Hematopoietic multipotent progenitor cell treated with erythropoietin and hydrocortisone succinate and interleukin-3 and kit ligand, for 6 days (in vitro differentiated cells): ENCODE data around the gene MAN1C1.
"Not testable (repeated sequence)": the region's sequence is repeated elsewhere in the genome, so short reads cannot be mapped to it uniquely, and the experiment has no call there.

Source experiments
- DNase-seq: peaks from one replicate; pipeline ENCODE4 v3.0.0-alpha.2; 2015

MAN1C1 gene

DNA sequence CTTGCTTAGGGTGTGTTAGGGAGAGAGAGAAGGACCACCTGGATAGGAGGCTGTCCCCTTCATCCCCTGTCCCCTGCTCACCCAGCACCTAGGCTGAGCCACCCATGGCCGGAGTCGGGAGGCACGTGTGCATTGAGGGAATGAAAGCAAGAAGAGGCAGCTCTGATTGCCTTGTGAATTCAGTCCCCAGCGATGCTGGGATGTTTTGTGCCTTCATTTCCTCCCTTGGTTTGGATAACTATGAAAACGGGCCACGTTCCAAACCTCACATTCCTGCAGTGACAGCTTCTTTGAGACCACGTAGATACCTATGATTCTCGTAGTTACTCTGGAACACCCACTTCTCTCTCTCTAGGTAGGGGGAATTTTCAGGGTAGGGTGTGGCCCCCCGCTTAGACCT lies 67.1 kb downstream of the MAN1C1 start:
- DNase-seq: no peak

GRCh38 chr1:25684216-25684965 lies 67.8 kb downstream of the MAN1C1 start:
- DNase-seq: no peak

DNA sequence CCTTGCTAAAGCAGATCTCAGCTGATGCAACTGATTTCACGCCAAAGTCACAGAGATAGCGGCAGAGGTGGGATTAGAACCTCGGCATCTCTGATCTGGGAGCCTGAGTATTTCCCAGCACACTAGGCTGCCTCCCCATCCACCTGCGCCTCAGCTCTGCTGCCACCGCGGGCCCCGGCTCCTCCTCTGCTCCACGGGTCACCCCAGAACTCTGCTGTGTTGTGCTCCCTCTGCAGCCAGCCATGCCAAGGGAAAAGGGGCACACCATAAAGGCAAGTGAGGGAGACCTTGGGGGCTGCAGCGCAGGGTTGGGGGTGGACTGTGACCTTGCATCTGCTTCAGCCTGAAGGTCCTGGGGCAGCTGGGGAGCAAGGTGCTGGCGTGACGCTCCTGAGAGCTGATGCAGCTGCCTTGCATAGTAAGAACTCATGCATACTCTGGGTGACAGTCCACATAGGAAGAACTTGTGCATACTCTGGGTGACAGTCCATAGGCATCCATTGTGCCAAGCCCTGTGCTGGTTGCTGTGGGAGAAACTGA lies 68.7 kb downstream of the MAN1C1 start:
- DNase-seq: no peak

- no peak for DNase-seq
These were observed 69.5 kb downstream of the MAN1C1 start for GRCh38 chr1:25685938-25686665.

DNA sequence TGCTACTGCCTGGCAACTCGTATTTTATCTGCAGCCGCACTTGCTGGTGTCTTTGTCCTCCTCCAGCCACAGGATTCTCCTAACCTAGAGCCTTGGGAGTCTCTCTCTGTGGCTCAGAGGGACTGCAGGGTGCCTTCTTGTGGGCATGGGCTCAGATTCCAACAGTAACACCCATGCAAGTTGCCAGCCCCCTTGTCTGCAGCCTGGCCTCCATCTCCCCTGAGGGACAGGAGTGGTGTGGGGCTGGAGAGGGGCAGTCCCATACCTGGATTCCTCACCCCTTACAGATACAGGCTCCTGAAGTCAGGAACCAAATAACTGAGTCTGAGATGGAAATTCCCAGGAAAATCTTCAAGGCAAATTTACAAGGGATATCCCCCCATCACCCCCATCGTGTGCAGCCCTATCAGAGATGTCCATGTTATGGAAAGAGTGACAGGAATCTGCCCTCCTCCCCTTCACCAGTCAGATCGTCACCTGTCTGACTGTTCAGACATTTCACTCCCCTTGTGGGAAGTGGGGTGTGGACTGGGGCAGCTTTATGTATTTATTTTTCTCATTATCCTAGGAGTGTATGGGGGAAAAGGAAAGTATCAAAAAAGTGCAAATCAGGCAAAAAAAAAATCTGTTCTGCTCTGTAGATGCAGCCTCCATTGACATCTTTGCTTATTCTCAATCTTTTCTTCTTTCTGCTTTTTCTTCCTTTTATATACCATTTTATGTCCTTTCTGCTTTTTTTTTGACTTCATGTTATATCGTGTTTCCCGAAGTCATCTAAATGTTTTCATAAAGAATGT lies 70.8 kb downstream of the MAN1C1 start:
- no peak for DNase-seq

DNA sequence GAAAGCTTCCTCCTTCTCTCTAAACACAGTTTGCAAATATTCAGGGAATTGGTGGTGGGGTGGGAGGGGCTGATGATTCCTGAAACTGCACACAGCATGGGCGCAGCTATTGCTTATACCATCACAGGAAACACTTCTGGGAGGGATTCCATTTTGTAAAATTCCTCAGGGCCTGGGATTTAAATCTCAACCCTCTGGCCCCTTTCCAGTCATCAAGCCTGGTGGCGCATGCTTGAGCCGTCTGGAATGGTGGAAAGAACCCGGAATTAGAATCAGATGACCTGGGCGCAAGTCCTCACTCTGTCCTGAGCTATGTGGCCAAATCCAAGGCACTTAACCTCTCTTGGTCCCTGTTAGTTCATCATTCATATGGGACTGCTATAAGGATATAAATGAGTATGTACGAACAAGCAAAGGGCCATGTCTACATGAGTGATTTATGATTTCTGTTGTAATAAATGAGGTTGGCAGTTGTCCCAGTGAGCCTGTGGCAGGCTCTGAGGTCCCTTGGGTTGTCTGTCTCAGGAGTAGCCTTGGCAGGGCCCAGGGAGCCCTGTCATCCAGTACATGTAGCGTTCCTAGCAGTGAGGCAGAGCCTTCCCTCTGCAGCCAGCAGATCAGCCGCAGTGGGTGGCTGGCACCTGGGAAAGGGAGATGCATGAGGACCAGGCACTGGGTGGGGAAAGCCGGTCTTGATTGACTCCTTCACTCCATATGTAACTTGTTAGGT lies 72.0 kb downstream of the MAN1C1 start:
- no peak for DNase-seq

DNA sequence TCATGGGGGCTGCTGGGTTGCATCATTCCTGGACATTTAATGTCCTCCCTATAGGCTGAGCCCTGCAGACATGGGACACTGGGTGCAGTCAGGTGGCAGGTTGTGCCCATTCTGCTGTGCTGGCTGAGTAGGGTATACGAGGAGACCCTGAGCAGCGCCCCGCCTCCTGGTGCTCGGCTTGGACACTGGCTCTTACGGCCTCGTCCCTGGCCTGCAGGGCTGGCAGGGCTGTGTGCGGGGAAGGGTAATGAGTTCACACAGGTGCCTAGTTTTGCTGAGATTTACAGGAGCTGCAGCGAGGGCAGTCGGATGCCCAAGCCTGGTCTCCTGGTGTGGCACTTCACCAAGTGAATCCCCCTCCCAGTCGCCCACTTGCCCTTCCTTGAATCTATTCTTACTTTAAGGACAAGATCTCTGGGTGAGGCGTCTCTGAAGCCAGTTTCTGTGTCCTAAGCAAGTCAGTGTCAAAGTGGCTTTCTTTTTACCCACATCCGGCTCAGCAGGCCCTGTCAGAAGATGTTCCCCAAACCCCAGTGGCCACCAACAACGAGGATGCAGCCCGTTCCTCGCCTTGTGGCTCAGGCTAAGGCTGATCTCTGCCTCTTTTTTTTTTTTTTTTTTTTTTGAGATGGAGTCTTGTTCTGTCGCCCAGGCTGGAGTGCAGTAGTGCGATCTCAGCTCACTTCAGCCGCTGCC lies 73.2 kb downstream of the MAN1C1 start:
- no peak for DNase-seq

GRCh38 chr1:25690396-25690956 lies 73.9 kb downstream of the MAN1C1 start:
- DNase-seq: no peak

DNA sequence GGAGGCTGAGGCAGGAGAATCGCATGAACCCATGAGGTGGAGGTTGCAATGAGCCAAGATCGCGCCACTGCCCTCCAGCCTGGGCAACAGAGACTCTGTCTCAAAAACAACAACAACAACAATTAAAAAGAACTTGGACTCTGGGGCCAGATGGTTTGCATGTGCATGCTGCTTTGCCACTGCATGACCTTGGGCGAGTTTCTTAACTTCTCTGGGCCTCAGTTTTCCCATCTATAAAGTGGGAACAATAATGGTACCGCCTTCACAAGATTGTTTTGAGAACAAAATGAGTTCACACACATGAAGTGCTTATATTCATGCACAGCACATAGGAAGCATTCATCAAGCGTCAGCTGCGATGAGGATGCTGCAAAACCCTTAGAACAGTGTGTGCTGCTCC lies 74.6 kb downstream of the MAN1C1 start:
- DNase-seq: no peak

- DNase-seq: peak; percentile 27
These were observed 76.0 kb downstream of the MAN1C1 start for GRCh38 chr1:25692560-25692959.

DNA sequence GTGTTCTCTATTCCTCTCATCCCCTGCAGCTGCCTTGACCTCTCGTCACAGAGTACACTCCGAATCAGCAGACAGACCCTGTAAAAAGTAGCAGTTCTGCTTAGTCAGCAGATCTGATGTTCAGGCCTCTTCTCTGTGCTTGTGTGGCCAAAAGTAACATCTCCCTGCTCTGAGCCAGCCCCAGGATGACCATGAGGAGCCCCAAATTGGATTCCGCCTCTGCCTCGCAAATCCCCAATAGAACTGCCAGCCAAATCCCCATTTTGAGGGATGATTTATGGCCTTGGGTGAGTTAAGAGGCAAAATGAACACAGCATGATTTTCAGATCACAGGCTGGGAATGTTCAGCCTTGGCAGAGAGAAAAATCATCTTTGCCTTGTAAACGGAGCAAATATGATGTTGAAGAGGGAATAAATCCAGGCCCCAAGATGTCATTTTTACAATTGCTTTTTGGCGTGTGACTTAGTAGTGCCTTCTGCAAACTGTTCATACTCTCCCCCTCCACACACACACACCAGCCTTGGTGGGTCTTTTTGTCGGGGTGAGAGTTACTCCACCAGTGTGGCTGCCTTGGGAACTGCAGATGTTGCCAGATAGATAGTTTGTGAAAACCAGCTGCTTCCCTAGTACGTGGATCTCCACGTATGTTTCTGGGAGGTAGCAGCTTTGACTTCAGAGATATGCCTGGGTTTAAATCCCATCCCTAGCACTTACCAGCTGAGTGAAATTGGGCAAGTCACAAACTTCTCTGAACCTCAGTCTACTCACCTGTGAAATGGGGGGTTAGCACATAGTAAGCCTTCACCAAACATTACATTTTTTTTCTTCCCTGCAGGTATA lies 77.8 kb downstream of the MAN1C1 start:
- no peak for DNase-seq

DNA sequence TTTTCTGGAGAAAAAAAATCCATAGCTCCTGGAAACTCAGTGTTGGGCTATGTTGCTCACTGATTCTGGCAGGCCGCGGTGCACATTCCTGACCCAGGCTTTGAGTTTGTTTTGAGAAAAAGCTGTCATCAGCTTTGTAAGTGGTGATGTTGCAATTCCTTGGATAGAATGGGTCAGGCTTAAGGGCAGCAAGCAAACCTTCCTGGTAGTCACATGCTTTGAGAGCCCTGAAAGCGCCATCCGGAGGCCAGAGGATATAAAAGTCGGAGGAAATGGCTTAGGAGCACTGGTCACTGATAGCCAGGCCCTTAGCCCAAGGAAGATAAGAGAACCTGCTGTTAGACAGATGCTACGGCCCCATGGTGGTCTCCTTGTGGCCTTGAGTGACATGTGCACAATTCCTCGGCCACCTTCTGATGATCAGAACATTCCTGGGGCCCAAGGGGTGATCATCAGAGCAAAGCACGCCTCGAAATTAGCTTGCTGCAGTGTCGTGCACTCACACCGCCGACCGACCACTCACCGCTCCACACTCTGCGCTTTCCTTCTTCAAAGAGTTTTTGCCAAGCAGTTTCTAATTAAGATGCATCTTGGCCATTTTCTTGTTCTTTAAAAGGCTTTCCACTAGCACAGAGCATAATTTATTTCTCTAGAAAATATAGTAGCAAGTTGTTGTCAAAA lies 78.6 kb downstream of the MAN1C1 start:
- DNase-seq: no peak

- DNase-seq: no peak
These were observed 79.2 kb downstream of the MAN1C1 start for GRCh38 chr1:25695771-25696311.

GRCh38 chr1:25696643-25697042 lies 80.1 kb downstream of the MAN1C1 start:
- not testable (repeated sequence) for DNase-seq

GRCh38 chr1:25697435-25698217 lies 81.0 kb downstream of the MAN1C1 start:
- DNase-seq: no peak

GRCh38 chr1:25698252-25698651 lies 81.7 kb downstream of the MAN1C1 start:
- no peak for DNase-seq

DNA sequence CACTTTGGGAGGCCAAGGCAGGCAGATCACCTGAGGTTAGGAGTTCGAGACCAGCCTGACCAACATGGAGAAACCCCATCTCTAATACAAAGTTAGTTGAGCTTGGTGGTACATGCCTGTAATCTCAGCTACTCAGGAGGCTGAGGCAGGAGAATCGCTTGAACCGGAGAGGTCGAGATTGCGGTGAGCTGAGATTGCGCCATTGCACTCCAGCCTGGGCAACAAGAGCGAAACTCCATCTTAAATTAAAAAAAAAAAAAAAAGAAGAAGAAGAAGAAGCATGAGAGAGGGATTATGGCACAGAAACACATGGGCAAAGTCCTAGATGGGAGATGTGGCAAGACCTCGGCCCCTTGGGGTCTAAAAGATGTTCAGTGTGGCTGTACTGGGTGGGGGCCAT lies 82.5 kb downstream of the MAN1C1 start:
- not testable (repeated sequence) for DNase-seq

- DNase-seq: no peak
These were observed 83.0 kb downstream of the MAN1C1 start for GRCh38 chr1:25699500-25700143.
